22Rv1 (cell line): Measurements from ENCODE around the gene HLA-F.

Experiments used
- H3K27ac ChIP-seq: fragments of 450-650 bp; 2 replicates; pipeline ENCODE4 v1.5.1; 2017
- CTCF ChIP-seq: fragments of 450-650 bp; IDR thresholded peaks from 2 replicates; pipeline ENCODE4 v1.5.1; 2017; ENCODE audit warnings: mild to moderate bottlenecking
- ZFX ChIP-seq: fragments of 450-650 bp; IDR thresholded peaks from 2 replicates; pipeline ENCODE4 v1.6.1; 2017; ENCODE audit warnings: antibody characterized with exemption, borderline replicate concordance

Gene HLA-F

GRCh38 chr6:29737707-29738630, 14.7 kb downstream of the HLA-F start:
- H3K27ac ChIP-seq: no peak overlapping the region
- TF ChIP-seq CTCF (peak; percentile 84), ZFX (no peak)

GRCh38 chr6:29739136-29739881, 16.1 kb downstream of the HLA-F start:
- no peak overlapping the region for H3K27ac ChIP-seq
- TF ChIP-seq CTCF (no peak), ZFX (no peak)

GRCh38 chr6:29739882-29740261, 16.6 kb downstream of the HLA-F start:
- TF ChIP-seq ZFX (no peak), CTCF (no peak)
- no peak overlapping the region for H3K27ac ChIP-seq

GRCh38 chr6:29741592-29741991, 18.4 kb downstream of the HLA-F start:
- H3K27ac ChIP-seq: no peak overlapping the region
- TF ChIP-seq ZFX (no peak), CTCF (no peak)

- no peak overlapping the region for H3K27ac ChIP-seq
- TF ChIP-seq ZFX (no peak), CTCF (no peak)
Measured at GRCh38 chr6:29742127-29742526, 18.9 kb downstream of the HLA-F start.

- TF ChIP-seq CTCF: no peak
- TF ChIP-seq ZFX: no peak
- H3K27ac ChIP-seq: no peak overlapping the region
Measured at GRCh38 chr6:29743025-29743424, 19.8 kb downstream of the HLA-F start.

GRCh38 chr6:29743568-29743967, 20.3 kb downstream of the HLA-F start:
- TF ChIP-seq ZFX (no peak), CTCF (no peak)
- H3K27ac ChIP-seq: no peak overlapping the region
